ENCODE data around the gene GOLGA6A.
A peak's percentile ranks its signal among the peaks of the same experiment; 100 is the strongest.
"Not testable (repeated sequence)": the region's sequence is repeated elsewhere in the genome, so short reads cannot be mapped to it uniquely, and the experiment has no call there.

Gene GOLGA6A, protein sequence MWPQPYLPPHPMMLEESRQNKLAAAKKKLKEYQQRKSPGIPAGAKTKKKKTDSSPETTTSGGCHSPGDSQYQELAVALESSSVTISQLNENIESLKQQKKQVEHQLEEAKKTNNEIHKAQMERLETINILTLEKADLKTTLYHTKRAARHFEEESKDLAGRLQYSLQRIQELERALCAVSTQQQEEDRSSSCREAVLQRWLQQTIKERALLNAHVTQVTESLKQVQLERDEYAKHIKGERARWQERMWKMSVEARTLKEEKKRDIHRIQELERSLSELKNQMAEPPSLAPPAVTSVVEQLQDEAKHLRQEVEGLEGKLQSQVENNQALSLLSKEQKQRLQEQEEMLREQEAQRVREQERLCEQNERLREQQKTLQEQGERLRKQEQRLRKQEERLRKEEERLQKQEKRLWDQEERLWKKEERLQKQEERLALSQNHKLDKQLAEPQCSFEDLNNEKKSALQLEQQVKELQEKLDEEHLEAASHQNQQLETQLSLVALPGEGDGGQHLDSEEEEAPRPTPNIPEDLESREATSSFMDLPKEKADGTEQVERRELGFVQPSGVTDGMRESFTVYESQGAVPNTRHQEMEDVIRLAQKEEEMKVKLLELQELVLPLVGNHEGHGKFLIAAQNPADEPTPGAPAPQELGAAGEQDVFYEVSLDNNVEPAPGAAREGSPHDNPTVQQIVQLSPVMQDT

DNA sequence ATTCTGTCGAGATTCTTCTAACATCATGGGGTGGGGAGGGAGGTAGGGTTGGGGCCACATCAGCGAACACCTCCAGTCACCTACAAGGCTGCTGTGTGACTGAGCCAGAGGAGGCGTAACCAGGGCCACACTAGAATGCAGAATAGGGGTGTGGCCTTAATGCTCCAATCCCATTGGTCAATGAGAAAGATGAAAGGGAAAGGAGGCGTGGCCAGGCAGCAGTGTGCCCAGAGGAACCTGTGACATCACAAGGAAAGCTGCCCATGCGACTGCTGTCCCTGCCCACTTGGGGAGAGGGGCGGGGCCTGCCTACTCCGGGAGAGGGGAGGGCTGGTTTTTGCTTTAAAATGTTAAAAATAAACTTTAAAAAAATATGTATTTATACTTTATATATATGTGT, at the start of gene GOLGA6A:
Gene GOLGA6A (minus strand): TSS at position 101 of the 400 bp plus-strand sequence. CDS start 41 bp downstream, at position 60.
- DNase-seq: not testable (repeated sequence)

DNA sequence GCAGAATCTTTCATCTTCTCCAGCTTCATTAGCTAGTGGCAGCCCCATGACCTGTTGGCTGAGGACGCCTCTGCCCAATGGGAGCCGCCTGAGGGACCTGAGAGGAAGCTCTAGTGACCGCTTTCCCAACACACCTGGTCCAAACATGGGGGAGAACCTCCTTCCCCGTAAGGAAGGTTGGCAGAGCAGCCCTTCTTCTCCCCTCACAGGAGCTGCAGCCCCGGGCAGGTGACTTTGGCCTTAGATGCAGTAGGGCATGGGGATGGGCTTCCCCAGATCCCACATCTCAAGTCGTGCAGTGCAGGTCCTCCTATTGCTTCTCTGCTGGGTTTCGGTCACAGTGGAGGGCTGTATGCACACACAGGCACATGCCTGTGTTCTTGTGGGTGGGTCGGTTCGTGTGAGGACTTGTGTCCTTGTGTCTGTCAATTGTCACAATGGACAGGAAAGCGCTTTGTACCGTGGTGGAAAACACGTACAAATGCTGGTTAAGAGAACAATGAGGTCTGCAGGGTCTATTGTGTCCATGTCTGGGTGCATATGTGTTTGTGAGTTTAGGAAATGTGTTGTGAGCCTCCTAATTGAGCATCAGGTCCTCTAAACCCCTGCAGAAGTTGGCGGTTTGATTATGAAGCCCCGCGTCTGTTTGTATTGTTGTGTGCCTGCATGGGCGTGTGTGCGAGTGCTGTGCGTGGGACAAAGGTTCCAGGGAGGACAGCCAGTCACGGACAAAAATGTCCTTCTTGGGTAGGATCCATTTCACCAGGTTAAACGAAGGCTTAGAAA, 49.5 kb upstream of the GOLGA6A start:
- no peak for DNase-seq

DNA sequence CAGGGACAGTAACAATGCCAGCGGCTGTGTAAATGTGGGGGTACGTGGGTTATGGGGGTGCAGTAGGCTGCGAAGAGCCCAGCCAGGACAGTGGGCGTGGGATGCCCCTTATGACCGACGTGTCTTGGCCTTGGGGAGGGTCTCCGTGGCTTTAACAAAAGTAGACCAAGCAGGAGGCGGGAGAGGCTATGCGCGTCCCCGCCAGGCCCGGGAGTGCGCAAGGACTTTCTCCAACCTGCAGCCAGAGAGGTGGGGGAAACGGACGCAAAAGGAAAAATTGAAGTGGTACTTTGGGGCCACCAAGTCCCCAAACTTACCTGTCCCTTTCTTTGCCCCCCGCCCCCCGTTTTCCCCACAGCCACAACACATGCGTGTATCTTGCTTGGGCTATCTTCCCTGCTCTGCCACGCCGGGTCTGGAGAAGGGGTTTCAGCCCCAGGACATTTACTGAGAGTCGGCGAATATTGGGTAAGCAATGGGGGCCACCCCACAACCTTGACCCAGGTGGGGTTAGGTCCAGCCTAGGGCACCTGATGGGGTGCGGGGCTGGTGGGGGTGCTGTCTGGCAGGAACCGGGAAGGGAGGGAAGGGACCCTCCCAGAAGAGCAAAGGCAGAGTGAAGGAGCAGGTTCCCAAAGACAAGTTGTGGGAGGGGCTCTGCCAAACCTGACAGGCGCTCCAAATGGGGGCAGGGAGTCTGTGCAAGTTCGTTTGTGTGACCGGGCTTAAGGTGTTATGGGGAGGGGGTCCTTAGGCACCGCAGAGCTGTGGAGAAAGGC, 48.7 kb upstream of the GOLGA6A start:
- DNase-seq: no peak

DNA sequence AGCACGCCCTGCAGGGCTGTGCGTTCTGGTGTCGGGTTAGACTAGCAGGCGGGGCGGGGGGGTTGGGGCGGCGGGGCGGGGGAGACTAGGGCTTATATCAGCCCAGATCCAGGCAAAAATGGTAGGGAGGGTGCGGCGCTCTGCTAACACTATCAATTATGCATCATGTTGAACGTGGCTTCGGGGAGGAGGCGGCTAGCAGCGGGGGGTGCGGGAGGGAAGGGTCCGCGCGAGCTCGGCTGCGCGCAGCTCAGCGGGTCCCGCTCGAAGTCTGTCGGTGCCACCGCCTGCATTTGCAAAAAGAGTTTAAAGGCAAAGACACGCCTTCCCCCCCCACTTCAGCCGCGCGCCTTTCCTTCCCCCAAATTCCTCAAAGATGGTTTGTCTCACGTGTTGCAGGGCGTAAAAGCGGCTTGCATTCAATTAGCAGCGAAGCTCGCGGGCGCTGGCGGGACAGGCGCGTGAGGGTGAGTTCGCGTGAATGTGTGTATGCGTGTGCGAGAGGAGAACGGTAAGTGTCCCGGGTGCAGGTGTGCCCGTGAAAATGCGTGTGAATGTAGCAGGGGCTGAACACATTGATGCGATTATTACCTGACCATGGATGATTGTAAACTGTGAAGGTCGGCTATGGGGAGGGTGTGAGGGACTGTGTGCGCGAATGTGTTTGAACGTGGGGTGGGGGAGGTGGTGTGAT, 48.0 kb upstream of the GOLGA6A start, which contains the start of gene ISLR2:
Gene ISLR2 (plus strand): TSS at position 432 of the 694 bp plus-strand sequence. CDS start 2,169 bp downstream, outside the sequence.
- DNase-seq: no peak

DNA sequence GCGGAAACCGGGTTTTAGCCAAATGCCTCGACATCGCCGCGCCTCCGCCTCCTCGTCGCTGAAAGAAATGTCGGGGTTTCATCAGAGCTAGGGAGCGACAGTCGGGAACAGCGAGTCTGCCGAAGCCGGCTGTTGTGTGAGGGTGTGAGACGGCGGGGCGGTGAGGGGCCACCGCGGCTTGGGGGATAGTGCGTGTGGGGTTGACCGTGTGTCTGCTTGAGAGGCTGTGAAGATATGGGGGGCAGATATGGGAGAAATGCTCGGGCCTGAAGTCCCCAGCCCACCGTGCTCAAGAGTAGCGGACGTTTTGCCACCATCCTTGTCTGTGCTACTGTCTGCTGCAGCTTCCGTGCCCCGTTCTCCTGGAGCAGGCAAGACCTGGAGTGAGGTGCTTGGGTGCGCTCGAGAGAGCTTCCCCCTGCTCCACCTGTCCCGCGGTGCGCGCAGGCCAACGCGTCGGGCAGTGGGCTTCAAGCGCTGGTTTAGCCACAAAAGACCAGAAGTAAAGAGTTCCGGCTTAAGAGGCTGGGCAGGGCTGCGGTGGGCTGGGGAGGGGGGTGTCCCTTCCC, 47.3 kb upstream of the GOLGA6A start:
- no peak for DNase-seq

DNA sequence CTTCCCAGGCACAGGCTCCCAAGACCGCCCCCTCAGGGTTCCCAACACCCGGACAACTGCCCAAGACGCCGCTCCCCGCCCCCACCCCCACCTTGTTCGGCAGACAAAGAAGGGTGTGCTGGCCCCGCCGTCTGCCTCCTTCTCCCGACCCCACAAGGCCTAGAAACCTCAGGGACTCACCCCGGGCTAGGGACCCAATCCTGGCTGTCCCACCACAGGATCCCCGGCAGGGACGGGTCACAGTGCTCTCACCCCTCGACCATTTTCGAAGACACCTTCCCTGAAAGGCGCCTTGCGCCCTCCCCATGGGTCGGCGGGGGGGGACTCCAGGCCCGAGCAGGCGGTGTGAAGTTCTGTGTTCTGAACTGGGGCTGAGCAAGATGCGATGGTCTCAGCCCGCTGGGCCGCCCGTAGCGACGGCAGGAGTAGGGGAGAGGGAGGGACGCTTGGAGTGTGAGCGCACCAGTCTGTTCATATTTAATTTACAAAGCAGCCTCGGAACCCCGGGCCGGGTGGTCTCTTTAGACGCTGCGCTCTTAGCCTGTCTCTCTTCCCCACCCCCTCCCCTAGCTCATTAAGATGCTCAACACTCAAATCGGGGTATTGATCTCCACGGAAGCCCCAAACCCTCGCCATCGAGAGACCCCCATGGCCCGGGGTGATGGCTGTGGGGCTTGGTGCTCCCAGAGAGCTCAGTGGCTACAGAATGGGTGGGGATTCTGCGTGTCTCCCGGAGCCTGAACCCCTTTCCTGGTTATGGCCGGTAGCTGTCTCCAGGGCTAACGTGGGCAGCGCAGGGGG, 46.6 kb upstream of the GOLGA6A start:
- DNase-seq: no peak

DNA sequence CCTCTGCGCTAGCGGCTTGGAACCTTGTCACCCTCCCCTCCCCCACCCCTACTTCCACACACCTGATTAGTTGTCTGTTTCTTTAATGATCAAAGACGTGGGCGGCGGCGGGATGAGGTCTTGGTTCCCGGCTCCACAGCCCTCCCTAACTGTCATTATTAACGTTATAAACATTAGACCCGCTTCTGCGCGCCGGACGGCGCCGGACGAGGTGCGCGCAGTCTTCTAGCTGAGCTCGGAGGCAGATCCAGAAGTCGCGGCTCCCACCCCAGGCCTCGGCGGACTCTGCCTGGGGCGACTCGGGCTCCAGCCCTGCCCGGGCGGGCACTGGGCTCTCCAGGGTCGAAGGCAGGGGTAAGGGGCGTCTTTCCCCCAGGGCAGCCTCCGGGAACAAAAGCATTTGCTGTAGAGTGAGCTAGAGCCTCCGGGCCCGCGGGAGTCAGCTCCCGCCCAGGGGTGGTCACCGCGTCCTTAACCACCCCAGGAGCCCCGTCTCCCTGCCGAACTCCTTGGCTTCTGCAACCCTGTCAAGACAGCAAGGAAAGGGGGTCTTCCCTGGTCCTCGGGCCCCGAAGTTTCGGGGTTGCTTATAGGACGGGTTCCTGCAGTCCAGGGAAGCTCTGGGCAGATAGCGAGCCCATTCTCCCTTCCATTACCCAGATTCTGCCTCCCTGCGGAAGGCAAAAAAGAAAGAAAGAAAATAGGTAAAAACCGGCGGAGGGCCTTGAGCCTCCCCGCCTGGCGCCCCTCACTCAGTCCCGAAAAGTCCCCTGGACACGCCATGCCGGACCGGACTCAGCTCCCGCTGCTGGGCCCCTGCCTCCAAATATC, 45.8 kb upstream of the GOLGA6A start:
- no peak for DNase-seq

DNA sequence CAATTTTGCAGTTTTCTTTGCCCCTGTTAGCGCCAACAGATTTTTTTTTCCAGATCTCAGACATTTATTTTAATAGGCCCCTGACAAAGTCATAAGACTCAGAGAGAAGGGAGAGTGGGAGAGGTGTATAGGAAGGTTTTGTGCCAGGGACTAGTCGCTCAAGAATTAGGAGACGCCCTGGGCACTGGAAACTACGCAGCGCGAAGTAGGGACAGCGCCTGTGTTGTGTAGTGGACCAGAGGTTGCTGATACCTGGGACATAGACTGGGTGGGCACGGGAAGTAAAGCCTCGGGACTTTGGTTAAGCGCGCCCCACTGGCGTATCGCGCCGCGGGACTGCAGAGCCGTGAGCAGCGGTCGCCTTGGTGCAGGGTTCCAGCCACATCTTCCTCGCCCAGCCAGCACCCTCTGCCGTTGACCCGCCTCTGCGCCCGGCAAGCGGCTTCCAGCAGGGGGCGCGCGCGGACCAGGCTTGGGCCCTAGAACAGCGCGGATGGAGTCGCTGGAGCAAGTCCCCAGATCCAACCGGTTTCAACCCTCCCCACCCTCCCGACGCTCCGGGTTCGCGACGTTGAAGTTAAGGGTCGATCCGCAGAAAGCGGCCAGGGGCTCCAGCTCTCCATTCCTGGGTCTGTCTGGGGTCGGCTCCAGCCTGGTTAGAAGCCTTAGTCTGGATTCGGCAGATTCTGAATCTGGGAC, 45.1 kb upstream of the GOLGA6A start:
- peak; percentile 92 for DNase-seq

DNA sequence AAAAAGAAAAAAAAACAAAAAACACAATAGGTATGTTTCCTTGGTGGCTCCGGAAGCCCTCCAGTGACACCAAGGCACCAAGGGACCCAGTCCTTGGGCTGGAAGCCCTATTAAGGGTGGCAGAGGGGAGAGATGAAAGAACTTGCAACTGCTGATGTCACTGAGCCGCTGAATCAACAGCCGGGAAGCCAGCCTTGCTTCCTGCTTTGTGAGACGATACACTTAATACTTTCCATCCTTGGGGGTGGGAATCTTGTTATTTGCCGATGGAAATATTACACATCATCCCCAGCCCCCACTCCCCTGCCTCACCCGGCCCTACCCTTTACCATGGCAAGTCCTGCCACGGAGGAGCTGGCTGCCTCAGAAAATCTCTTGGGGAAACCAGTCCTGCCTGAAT, 42.4 kb upstream of the GOLGA6A start:
- DNase-seq: no peak

DNA sequence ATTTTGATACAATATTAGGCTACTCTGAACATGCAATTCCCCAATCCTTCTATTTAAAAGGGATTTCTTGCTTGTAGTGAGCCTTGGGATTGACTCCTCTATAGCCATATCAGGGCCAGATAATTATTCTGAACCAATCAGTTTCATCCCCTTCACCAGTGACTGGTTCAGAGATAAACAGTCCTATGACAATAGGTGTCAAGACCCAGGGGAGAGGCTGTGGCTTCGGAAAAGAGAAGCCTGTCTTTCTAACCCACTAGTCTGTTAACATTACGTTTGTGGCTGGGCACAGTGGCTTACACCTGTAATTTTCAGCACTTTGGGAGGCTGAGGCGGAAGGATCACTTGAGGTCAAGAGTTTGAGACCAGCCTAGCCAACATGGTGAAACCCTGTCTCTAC, 41.8 kb upstream of the GOLGA6A start:
- DNase-seq: no peak

DNA sequence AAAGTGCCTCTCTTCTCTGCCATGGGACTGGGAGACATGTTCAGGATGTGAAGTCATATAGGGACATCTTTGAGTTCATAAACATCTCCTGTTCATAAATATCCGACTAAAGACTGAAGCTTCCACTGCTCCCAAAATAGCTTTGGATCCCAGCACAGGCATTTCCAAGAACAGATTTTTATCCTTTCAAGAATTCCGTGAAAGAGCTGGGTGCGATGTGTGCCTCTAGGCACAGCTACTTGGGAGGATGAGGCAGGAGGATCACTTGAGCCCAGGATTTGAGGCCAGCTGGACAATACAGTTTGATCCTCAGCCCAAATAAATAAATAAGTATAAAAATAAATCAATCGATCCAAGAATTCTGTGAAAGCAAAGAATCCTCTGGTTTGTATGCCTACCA, 41.3 kb upstream of the GOLGA6A start:
- DNase-seq: no peak

DNA sequence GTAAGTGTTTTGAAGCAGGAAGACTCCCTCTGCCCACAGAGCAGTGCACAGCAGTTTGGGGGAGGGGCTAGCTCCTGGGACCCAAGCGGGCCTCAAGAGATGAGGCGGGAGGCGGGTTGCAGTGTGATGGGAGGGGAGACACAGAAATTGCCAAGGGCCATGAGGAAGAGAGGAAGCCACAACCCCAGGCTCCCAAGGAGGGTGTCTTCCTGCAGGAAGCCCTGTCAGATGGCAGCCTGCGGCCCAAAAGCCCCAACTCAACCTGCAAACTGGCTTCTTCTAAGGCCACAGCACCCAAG, 40.7 kb upstream of the GOLGA6A start:
- no peak for DNase-seq

DNA sequence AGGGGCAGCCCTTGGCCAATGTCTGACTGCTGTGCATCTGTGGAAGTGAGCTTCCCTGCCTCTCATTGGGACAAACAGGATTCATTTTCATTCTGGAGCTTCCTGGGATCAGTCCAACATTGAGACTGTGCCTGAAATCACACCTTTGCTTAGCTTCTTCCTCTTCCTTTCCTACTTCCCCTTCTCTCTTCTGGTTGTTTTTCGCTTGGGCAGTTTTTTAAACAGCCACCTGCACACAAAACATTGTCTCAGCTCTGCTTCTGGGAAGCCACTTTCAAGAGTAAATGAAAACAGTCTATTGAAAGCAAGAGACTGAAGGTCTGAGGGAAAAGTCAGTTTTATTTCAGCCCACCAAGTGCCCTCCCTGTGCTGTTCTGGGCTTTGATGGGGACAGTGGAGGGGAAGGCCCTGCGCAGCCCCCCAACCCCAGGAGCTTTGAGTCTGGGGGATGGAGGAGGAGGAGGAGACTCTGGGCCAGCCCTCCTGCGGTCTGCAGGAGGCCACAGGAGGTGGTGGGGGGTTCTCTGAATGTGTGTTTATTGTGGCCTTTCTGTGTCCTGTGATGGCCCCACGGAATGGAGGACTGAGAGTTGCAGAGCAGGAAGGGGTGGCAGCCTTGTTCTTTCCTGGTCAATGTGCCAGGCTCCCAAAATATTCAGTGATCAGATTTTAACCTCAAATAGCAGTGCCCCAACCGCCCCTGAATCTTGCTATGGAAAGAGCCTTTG, 40.2 kb upstream of the GOLGA6A start:
- DNase-seq: no peak

DNA sequence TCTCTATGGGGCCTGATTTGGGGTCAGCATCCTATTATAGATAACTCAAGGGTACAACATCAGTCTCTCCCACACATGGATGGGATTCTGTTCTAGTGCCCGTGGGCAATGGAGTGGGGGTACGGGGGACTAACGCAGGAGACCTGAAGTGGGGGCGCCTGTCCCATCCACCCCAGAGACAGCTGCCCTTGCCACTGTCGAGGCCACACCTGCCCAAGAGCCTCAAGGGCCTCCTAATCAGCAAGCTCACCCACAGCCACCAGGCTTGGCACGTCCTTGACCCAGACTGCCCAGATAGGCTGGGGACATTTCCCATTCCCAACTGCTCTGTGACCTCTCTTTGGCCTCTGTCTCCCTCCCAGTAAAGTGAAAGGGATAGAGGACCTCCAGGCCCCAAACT, 39.5 kb upstream of the GOLGA6A start:
- no peak for DNase-seq

DNA sequence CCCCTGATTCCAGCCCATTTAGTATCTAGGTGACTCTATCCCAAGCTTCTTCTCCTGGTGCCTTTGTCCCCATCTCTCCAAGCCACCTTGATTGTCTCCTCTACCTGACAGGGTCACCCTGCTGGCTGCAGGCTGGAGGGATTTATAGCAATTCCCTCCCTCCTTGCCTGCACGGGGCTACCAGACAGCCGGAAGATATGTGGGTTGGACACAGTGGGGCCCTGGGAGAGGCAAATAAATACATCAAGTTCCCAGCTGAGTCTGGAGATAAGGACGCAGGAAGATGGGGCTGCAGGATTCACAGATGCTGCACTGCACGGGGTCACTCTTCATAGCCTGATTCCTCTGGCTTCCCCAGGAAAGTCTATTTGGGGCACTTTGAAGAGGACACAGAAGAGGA, 38.7 kb upstream of the GOLGA6A start:
- DNase-seq: no peak

DNA sequence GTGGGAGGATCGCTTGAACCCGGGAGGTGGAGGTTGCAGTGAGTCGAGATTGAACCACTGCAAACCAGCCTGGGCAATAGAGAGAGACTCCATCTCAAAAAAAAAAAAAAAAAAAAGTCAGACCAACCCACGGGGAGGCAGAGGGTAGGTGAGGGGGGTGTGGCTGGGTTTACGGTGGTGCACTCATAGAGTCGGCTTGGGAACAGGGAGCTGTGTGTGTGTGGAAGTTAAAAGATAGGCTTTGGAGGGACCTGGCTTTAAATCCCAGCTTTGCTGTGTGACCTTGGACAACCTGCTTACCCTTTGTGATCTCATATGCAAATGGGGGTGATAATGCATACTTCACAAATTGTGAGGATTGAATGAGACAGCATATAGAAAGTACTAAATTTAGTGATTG, 38.1 kb upstream of the GOLGA6A start:
- no peak for DNase-seq

DNA sequence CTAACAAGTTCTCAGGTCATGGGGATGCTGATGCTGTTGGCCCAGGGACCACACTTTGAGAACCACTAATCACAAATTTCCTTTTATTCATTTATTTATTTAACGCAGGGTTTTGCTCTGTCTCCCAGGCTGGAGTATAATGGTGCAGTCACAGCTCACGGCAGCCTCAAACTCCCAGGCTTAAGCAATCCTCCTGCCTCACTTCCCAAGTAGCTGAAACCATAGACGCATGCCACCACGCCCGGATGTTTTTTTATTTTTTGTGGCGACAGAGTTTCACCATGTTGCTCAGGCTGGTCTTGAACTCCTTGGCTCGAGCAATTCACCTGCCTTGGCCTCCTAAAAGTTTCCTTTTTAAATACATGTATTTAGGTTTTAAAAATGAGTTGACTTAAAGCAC, 27.4 kb upstream of the GOLGA6A start:
- DNase-seq: no peak

DNA sequence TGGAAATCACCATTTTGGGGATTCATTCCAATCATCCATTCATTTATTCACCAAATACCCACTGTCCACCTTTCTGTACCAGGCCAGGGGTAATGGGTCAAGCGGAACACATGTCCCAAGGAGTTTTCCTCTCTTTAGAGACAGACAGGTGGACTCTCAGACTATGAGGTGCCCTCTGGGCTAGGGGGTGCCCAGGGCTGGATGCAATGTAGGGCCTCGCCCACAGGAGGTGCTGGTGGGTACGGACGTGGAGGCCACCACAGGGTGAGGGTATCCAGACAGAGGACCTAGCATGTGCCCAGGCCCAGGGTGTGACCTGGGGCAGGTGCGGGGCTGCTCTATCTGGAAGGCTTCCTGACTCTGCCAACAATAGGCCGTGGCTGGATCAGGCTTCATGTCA, 26.3 kb upstream of the GOLGA6A start:
- not testable (repeated sequence) for DNase-seq

DNA sequence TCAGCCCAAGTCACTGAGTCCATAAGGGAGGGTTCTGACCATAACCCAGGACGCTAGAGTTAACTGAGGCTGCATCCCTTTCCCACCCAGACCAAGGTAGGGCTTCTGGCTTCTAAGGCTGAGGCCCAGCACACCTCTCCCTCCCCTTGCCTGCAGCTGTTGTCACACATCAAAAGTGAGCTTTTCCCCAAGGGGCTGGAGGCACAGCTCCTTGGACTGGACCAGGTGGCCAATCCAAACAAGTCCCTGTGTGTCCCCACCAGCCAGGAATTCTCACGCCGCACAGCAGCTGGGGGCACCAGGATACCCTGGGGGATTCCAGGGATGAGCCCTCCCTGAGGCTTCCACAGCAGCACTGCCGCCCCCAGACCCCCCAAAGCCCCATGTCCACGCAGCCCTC, 25.8 kb upstream of the GOLGA6A start:
- no peak for DNase-seq
